ELF-1 (cell line): ENCODE measurements around the gene CAPN2.
A peak's percentile ranks its signal among the peaks of the same experiment; 100 is the strongest.

ENCODE experiments used
- DNase-seq: peaks from one replicate; pipeline ENCODE4 v3.0.0-alpha.2; 2016; ENCODE audit warnings: low read depth, low spot score

The CAPN2 gene

DNA sequence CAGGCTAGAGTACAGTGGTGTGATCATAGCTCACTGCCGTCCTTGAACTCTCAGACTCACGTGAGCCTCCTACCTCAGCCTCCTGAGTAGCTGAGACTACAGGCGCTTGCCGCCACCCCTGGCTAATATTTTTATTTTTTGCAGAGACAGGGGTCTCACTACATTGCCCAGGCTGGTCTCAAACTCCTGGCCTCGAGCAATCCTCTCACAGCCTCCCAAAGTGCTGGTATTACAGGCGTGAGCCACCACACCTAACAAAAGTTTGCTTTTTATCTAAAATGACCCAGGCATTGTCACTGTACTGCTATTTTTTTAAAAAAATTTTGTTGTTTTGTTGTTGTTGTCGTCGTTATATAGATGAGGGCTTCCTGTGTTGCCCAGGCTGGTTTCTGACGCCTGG is 46.4 kb downstream of the CAPN2 start:
- DNase-seq = no peak

DNA sequence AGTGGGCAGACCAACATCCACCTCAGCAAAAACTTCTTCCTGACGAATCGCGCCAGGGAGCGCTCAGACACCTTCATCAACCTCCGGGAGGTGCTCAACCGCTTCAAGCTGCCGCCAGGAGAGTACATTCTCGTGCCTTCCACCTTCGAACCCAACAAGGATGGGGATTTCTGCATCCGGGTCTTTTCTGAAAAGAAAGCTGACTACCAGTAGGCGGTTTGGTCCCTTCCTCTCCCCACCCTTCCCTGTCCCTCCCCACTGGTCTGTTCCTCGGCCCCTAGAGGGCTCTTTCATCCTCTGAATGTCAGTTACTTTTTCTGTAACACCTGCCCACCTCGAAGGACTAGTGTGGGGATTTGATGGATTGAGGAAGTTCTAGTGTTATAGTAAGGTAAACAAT is 46.9 kb downstream of the CAPN2 start:
- peak; percentile 72 for DNase-seq

DNA sequence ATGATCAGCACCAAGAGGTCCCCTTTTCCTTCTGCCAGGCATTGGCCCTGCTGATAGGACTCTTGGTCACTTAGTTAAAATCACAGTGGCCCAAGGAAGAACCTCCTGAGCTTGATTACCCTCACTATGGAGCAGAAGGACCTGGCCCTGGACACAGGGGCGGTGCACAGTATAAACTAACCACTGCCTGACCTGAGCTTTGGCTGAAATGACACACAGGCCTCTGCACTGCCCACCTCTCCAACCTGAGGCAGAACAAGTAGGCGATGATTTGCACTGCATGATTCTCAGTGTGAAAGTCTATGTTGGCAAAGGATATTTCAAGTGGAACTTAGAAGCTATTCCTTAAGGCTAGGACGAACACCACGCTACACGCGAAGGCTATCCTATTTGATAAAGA is 48.5 kb downstream of the CAPN2 start:
- no peak for DNase-seq

DNA sequence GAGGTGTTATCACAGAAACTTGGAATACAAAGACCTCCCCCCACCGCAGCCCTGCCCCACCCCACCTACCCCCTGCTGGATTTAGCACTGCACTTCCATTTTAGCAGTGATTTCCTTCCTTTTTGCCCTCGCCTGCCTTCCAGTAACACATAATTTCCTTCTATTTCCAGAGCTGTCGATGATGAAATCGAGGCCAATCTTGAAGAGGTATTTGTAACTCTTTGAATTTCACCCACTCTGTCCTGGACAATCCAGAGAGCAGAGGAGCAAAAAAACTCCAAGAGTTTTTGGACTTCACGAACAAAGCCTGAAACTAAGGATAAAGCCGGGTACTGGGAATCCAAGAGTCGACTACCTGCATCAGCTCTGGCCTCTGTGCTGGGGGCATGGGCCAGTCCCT is 49.1 kb downstream of the CAPN2 start:
- no peak for DNase-seq

DNA sequence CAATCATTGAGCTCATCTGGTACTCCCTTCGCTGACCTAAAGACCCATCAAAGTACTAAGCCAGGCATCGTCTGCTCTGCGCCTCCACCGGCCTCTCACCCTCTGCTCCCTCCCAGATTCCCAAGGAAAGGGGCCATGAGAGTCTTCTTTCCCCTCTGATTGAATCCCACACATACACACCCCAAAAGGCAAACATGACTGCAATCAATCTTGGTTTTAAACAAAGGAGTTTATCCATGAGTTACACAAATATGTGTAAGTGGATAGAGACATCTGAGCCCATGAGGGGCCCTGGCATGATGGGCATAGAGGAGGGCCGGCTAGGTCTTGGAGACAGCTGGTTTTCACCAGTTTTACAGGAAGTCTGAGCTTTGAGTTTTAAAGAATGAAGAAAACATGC is 50.9 kb downstream of the CAPN2 start:
- DNase-seq = no peak

DNA sequence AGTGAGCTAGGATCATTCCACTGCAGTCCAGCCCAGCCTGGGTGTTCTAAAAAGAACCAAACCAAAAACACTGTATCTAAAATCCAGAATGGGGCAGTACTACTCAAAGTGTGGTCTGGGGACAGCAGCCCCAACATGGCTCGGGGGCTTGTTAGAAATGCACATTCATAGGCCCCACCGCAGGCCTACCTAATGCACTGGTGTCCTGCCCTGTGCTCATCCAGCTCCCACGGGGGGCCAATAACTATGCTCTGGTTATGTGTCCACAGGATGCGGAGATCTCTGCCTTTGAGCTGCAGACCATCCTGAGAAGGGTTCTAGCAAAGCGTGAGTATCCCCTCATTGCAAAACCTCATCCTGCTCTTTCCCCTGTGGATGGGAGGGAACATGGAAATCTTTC is 51.5 kb downstream of the CAPN2 start:
- DNase-seq = no peak

DNA sequence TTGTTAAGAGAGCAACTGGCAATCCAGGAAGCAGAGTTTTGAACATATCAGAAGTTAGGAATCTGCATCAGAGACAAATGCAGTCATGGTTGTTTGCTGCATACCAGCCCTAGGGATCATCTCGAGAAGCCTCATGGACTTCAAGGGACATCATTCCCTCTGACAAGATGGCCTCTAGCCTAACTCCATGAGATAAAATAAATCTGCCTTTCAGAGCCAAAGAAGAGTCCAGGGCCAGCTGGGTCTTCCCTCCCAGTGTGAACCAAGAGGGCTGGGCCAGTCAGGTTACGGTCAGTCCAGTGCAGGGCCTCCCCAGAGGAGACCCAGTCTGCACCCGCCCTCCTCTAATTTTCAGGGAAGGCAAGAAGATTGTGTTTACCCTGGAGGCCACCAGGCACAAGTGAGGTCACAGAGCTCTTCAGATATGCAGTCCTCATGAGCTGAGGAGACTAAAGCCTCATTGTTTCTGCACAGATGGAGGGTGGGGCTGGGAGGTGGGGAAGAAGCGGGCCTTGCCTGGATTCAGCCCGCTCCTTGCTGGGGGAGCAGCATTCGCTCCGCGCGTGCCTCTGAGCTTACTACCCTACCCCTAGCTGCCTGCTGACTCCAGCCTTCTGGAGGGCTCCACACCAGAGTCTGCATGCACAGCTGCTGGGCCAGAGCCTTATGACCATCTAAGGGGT is 52.8 kb downstream of the CAPN2 start:
- peak; percentile 87 for DNase-seq

DNA sequence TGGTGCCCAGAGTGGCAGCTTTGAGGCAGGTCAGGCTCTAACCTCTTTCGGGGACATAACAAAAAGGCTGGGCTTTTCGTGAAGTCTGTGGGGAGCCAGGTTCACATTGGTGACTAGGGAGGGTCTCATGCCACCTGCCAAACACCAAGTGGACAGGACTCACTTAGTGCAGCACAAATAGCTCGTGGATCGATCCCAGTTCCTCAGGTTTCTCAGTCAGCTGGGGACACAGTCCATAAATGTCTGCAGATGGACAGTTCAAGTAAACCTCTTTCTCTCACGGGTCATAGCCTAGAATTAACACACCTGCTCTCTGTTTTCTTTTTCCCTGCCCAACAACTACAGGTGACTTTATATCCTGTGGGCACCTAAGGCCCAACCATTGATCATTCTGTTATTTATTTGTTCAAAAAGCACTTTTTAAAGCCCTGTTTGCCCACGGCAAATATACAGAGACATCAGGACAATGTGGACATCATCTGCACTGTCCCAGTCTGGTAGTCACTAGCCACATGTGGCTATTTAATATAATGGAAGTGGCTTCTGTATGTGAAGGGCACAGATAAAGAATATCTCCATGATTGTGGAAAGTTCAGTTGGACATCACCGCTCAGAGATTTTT is 53.5 kb downstream of the CAPN2 start:
- no peak for DNase-seq

DNA sequence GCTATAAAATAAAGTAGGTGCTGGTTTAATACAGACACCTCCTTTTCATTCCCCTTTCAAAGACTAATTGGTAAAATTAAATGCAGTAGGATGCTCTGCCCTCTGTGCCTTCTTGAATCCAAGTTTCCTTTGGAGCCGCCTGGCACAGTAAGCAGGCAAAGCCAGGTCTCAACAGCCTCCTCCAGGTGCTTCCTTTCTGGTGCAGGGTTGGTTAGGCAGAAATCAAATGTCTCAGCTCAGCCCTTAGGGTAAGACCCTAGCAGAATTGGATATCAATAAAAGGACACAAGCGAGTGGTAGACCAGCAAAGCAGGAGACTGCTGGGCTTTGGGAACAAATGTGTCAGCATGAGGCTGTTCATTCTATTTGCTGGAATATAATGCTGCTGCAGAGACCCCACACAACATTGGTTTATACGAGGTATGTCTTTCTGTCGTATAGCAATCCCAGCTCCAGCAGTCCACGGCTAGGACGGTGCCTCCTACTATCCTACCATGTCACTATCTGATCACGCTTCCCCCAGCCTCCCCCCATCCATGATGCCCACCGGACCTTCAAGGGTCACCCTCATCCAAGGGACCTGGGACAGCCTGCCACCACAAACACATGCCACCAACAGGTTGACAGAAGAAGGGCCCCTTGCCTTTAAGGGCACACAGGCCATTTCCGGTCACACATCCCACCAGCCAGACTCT is 58.4 kb downstream of the CAPN2 start:
- no peak for DNase-seq

DNA sequence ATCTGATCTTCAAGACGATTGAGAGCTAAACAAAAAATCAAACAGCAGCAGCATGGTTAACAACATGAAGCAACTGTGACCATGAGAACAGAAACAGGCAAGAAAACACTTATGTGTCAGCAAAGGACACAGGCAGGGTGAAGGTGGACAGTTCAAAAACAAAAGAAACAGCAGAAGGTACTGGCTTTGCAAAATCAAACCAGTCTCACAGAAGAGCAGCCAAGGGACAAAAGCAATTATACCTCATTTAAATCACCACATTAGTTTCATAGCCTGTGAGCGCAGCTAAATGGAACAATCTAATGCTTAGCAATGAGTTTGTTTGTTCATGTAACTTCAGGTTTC is 59.1 kb downstream of the CAPN2 start:
- DNase-seq = no peak

DNA sequence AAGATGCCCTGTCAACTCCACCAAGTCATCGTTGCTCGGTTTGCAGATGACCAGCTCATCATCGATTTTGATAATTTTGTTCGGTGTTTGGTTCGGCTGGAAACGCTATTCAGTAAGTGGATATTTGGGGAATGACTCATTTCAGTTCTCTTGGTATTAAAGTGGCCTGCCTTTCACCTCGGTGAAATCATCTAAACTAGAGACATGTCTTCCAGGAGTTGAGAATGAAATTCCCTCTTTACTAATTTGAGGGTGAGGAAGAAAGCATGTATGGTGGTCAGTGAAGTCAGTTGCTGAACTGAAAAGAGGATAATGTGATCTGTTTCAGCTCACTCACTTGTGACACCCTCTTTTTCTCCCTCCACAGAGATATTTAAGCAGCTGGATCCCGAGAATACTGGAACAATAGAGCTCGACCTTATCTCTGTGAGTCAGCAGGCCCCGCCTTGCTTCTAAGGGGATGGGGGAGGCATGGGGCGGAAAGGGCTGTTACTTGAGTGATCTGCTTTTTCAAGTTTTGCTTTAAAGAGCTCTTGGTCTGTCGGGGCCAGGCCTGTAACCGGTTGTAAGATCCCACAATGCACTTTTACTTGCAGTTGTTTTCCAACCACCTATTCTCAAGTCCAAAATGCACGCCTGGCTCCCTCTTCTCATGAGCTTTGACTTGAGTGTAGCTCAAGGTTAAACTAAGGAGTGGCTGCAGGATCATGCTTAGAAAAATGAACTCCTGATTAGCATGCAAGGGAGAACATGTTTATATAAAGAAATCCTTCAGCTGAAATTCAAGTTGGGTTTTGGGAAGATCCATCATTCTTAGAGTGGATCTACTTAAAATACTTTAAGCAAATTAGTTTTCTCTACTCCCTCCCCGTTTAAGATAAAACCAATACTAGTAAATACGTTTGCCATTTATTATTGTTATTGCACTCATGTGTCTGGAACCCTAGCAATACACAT is 59.8 kb downstream of the CAPN2 start:
- peak; percentile 76 for DNase-seq

DNA sequence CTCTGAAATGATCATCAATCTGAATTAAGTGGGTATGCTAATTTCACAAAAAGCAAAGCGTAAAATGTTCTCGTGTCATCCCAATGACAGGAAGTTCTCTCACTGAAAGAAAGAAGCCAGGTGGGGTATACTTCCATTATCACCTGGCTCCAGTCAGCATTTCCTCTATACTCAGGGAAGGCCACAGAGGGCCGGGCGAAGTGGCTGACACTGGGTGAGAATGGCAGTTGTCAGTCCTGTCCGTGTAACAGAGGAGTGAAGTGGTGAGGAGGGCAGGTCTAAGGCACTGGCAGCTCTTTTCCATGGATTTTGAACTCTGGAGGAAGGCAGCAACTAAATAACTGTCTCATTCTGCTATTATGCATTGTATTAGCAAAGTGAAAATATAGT is 60.4 kb downstream of the CAPN2 start:
- no peak for DNase-seq

DNA sequence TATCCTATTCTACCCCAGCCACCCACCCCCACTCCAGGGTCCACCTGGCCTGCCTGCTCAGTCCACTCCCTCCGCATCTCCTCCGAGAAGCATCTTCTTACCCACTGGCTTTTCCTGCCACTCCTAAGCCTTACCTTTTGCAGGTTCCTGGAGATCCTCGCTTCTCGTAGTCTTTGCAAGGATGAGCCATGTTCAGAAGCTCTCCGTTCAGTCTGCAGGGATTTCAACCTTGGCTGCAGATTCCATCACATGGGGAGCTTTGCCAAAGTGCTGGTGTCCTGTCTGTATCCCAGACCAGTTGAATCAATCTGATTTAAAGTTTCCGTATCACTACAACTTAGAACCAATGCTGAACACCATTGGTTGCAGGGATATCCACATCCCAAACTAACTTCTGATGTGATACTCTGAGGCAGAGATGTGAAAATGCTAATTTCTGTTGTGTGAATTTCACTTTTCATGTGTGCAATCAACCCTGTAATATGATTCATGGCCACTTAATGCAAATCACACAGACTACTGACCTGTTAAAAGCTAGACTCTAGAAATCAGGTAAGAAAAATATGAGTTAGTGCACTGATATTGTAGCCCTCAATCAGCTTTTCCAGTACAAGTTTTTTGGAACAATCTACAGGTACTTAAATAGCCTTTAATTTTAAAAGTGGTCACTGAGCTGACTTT is 61.9 kb downstream of the CAPN2 start:
- DNase-seq = no peak

DNA sequence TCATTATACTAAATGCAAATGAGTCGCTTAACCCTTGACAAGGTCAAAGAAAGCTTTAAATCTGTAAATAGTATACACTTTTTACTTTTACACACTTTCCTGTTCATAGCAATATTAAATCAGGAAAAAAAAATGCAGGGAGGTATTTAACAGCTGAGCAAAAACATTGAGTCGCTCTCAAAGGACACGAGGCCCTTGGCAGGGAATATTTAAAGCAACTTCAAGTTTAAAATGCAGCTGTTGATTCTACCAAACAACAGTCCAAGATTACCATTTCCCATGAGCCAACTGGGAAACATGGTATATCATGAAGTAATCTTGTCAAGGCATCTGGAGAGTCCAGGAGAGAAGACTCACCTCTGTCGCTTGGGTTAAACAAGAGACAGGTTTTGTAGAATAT is 62.7 kb downstream of the CAPN2 start:
- DNase-seq = no peak

DNA sequence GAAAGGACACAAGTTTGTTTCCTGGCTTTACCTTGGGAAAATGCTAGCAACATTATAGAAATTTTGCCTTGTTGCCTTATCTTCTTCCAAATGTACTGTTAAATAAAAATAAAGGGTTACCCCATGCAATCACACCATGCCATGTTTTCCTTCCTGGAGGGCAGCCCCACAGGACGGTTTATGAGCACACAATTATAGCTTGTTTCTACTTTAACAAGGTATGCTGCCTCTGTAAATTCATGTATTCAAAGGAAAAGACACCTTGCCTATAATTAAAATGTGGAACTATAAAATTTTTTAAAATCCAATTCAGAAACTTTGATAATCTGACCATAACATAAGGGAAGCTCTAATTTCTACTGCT is 63.4 kb downstream of the CAPN2 start:
- DNase-seq = no peak

DNA sequence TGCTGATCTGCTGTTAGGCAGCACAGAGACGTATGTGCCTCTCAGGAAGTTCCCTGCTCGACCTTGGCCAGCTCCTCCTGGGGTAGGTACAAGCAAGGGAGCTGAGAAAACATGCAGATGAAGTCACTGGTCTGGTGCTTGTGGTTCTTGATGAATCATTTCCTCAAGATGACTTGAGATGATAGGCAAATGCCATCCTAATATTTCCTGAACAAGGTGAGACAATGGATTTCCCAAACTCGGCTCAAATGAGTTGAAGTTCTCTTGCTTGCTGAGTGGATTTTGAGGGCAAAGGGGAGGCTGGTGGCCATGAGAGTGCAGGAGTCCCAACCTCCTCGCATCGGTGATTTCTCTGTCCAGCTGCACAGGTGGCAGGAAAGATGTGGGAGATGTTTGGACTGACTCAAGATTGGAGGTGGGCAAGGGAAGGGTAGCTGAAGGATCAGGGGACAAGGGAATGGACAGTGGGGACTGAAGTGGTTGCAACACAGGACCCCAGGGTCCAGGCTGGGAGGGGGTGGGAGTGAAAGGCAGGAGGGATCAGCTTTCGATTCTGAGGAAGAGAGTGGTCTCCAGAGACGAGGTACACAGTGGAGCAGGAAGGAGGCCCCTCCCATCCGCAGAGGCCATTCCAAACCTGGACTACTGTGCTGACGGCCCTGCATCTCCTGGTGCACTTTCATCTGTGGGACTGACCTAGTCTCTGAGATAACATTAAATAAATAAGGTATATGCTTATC is 63.9 kb downstream of the CAPN2 start:
- no peak for DNase-seq

DNA sequence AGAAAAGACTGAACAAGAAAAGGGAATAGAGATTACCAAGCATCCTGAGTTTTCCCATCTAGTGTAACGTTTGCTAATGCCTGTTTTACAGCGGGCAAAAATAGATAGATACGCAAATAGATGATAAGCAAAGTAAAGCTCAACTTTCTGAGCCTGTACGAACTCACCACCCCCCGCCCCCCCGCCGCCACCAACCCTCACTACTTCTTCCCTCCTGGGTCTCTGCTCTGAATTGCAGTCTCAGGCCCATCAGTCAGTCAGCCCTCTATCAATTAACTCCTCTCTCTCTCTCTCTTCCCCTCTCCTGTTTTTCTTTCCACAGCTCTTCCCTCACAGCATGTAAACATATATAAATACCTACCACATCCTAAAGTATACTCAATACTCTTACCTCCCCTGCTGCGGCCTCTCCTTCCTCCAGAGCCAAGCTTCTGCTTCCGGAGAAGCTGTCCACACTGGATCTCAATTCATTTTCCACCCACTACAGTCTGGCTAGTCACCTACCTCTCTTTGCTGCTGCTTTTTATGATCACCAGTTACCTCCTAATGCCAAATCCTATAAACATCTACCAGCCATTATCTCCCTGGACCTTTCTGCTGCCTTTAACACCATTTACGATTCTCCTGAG is 64.6 kb downstream of the CAPN2 start:
- DNase-seq = no peak

DNA sequence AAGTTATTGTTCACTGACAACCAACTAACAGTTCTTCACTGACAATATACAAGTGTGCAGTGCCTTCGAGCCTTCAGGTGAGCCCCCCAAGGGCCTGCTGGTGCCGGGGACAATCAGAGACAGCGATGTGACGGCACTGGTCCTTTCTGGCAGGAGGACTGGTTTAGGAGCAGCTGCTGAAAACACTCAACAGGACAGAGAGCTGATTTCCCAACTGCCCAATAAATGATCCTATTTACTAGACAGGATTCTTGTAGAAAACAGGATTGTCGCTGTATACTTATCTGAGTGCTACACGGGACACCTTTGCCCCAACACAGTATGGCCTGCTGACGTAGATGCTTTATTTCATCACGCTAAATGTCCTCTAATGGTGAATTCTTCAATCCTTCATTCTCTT is 68.0 kb downstream of the CAPN2 start:
- DNase-seq = no peak

DNA sequence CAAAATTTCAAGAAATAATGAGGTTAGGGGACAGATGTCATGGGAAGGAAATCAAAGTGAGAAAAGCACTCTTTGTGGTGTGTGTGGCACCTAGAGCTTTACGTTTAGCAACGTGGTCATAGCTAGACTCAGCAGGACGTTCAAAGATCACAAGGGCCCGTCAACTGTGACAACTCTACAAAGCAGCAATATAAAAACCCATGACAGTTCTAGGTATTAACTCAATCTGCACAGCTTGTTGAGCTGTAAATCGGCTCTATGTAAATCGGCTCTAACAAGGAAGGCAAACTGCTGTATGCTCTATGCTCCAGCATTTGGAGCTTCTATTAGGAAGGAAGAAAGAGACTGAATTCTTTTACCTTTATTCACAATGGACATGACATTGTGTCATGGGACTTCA is 68.6 kb downstream of the CAPN2 start:
- no peak for DNase-seq

DNA sequence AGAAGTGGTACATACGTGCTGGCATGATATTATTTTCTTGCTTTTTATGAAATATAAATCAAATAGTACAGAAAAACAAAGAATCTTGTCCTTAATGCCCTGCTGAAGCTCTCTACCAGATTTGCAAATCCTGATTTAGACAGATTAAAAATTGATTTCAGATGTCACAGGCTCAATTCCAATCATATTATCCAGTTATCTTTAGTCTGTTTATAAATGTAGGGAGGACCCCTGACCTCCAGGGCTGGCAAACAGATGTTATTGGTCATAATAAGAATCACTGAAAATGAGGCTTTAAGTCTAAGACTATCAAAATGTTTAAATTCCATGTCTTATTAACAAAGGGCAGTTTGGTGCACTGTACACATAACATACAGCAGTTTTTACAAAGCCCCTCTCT is 71.3 kb downstream of the CAPN2 start:
- no peak for DNase-seq

DNA sequence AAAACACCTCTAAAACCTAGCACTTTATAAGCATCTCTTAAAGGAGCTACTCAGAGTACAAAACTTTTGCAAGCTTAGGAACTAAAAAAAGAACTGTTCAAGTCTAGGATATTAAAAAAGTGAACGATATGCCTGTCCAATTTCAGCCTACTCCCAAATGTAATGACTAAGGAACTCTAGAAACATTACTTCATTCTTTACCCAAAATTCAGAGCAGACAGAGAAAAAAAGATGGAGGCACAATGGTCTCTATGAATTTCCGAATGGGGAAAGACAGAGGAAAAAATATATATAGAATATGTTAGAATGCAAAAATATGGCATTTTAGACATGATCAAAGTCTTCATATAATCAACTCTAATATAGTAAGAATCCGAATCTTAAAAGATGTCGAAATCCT is 72.2 kb downstream of the CAPN2 start:
- no peak for DNase-seq
